Naive thymus-derived CD4-positive, alpha-beta T cell (primary cell): ENCODE results near the gene MKS1. TPM values are rescaled to one million over a fixed set of nuclear protein-coding genes. Genes with fewer than 3 reads are reported as not detected.
A peak's percentile ranks its signal among the peaks of the same experiment; 100 is the strongest.

ENCODE experiments used
- ATAC-seq: fragments of 150-1000 bp; cut with Tn5 transposase; 2 replicates; pipeline ENCODE4 v1.10.0; 2021; ENCODE audit warnings: mild to moderate bottlenecking, moderate library complexity
- CTCF ChIA-PET: fragments of 350-600 bp; sonication (Branson Sonifier 250); formaldehyde crosslinking; loops from one replicate; lab custom pipeline; 2021; ENCODE audit warnings: antibody characterized with exemption; lab: Charles Lee
- POLR2A ChIA-PET: fragments of 350-600 bp; sonication (Branson Sonifier 250); formaldehyde crosslinking; loops from one replicate; lab custom pipeline; 2021; ENCODE audit warnings: antibody characterized with exemption, inconsistent platforms; lab: Charles Lee
- DNase-seq, 9 donors: peaks; one replicate each; pipeline versions ENCODE4 v3.0.0 to v3.0.0-alpha.2; 2020 to 2022; ENCODE audit warnings: mixed read lengths in 1 of 9
- H3K27ac ChIP-seq: one replicate; pipeline ENCODE4 v1.7.0; 2013; ENCODE audit warnings: mild to moderate bottlenecking, low read depth, low read length, moderate library complexity
- H3K27me3 ChIP-seq, 2 donors: one replicate each; pipeline ENCODE4 v1.7.0; 2013; ENCODE audit warnings: low read length in 2 of 2, mild to moderate bottlenecking in 2 of 2, moderate library complexity in 2 of 2; ENCODE audit not compliant: control insufficient read depth in 2 of 2, insufficient read depth in 2 of 2
- H3K36me3 ChIP-seq, 3 experiments: 1 replicate in 2 of 3; 2 replicates in 1 of 3; pipeline ENCODE4 v1.7.0; 2013; ENCODE audit warnings: low read length in 3 of 3, mild to moderate bottlenecking in 3 of 3, moderate library complexity in 1 of 3; ENCODE audit not compliant: insufficient read depth in 3 of 3, control insufficient read depth in 2 of 3
- H3K4me1 ChIP-seq, 2 donors: one replicate each; pipeline ENCODE4 v1.7.0; 2013; ENCODE audit warnings: low read length in 2 of 2, mild to moderate bottlenecking in 2 of 2, moderate library complexity in 1 of 2; ENCODE audit not compliant: control insufficient read depth in 2 of 2, insufficient read depth in 2 of 2
- H3K4me3 ChIP-seq: 2 replicates; pipeline ENCODE4 v1.7.0; 2013; ENCODE audit warnings: mild to moderate bottlenecking, low read length
- H3K9me3 ChIP-seq, 3 experiments: 1 replicate in 2 of 3; 2 replicates in 1 of 3; pipeline ENCODE4 v1.7.0; 2013; ENCODE audit warnings: low read length in 3 of 3; ENCODE audit not compliant: control insufficient read depth in 2 of 3
- H3K27ac Mint-ChIP-seq, 9 donors: one replicate each; pipeline ENCODE4 v1.8.0; 2020 to 2022; ENCODE audit warnings: mixed read lengths in 9 of 9, mild to moderate bottlenecking in 8 of 9, moderate library complexity in 5 of 9, inconsistent platforms in 2 of 9
- H3K27me3 Mint-ChIP-seq, 5 donors: one replicate each; pipeline ENCODE4 v1.8.0; 2021 to 2022; ENCODE audit warnings: mixed read lengths in 5 of 5, mild to moderate bottlenecking in 1 of 5
- H3K36me3 Mint-ChIP-seq, 5 donors: one replicate each; pipeline ENCODE4 v1.8.0; 2020 to 2022; ENCODE audit warnings: mixed read lengths in 5 of 5, mild to moderate bottlenecking in 3 of 5, inconsistent platforms in 1 of 5
- H3K4me1 Mint-ChIP-seq, 7 donors: one replicate each; pipeline ENCODE4 v1.8.0; 2020 to 2022; ENCODE audit warnings: mixed read lengths in 7 of 7, mild to moderate bottlenecking in 3 of 7, inconsistent platforms in 1 of 7
- H3K4me3 Mint-ChIP-seq, 10 donors: one replicate each; pipeline ENCODE4 v1.8.0; 2020 to 2022; ENCODE audit warnings: mild to moderate bottlenecking in 10 of 10, mixed read lengths in 10 of 10, moderate library complexity in 6 of 10, inconsistent platforms in 2 of 10
- H3K9me3 Mint-ChIP-seq, 11 donors: one replicate each; pipeline ENCODE4 v1.8.0; 2020 to 2022; ENCODE audit warnings: mixed read lengths in 11 of 11, mild to moderate bottlenecking in 4 of 11, inconsistent platforms in 1 of 11, moderate library complexity in 1 of 11
- intact Hi-C, 2 donors: fragments of 100-400 bp; cut with micrococcal nuclease; formaldehyde crosslinking; loops; one replicate each; pipeline ENCODE4 v1.15.1; 2023
- polyA plus RNA-seq, 2 donors: library from polyadenylated mRNA; unstranded; fragments of 300-500 nt; fragmentation: Illumina TruSeq; gene quantifications; one replicate each; pipeline ENCODE4 v1.2.3, GENCODE V29; 2021
- total RNA-seq, 6 experiments: library from RNA in 5 of 6; stranded (reverse) in 5 of 6; gene quantifications; 1 replicate in 5 of 6; 2 replicates in 1 of 6; pipeline ENCODE4 v1.2.3 and lab custom pipeline; 2021 to 2026

The MKS1 gene
- total and polyA plus RNA-seq, 7 experiments from 2014 or later, result 10.0 to 29.1 (median 14.5) TPM

GRCh38 chr17:58229881-58230280, 10.8 kb upstream of the MKS1 start:
- H3K4me3 Mint-ChIP-seq, result no peak overlapping the region
- Histone ChIP-seq H3K27ac (no peak overlapping the region), H3K4me1 (no peaks in the 10 kb centered on the region), H3K36me3 (no peaks in the 10 kb centered on the region), H3K9me3 (no peaks in the 10 kb centered on the region), H3K4me3 (no peak overlapping the region), H3K27me3 (no peaks in the 10 kb centered on the region)
- no peak for ATAC-seq
- intact Hi-C loops, result no loop called here
- H3K27ac Mint-ChIP-seq, result no peak overlapping the region
- peaks cover 0 to 12% (median 0%) of the 10 kb centered on the region in 7 donors for H3K4me1 Mint-ChIP-seq
- no peak for DNase-seq
- peaks cover 0 to 2% (median 0%) of the 10 kb centered on the region in 11 donors for H3K9me3 Mint-ChIP-seq
- POLR2A ChIA-PET, result no interaction called here
- peaks cover 7 to 61% (median 16%) of the 10 kb centered on the region in 5 donors for H3K27me3 Mint-ChIP-seq
- H3K36me3 Mint-ChIP-seq, result no peaks in the 10 kb centered on the region
- CTCF ChIA-PET, result no interaction called here

- no peaks in the 10 kb centered on the region for H3K4me1 ChIP-seq
- H3K36me3 ChIP-seq, result no peaks in the 10 kb centered on the region
- intact Hi-C loops, result no loop called here
- Mint-ChIP-seq H3K4me3 (no peak overlapping the region), H3K27ac (no peak overlapping the region), H3K9me3 (peaks cover 0 to 2% (median 0%) of the 10 kb centered on the region in 11 donors), H3K27me3 (peaks cover 5 to 59% (median 17%) of the 10 kb centered on the region in 5 donors), H3K4me1 (peaks cover 0 to 12% (median 0%) of the 10 kb centered on the region in 7 donors), H3K36me3 (no peaks in the 10 kb centered on the region)
- ATAC-seq (no peak), DNase-seq (no peak)
- ChIA-PET POLR2A (no interaction called here), CTCF (interaction anchor here (1.5 kb wide), 1 partner anchor 20 kb away, joined by 3 read pairs; no protein-coding TSS in a partner anchor)
- H3K4me3 ChIP-seq, result no peak overlapping the region
- H3K27ac ChIP-seq, result no peak overlapping the region
- no peaks in the 10 kb centered on the region for H3K9me3 ChIP-seq
- no peaks in the 10 kb centered on the region for H3K27me3 ChIP-seq
These were observed 10.3 kb upstream of the MKS1 start for GRCh38 chr17:58229384-58229783.

GRCh38 chr17:58228679-58229078, 9.6 kb upstream of the MKS1 start:
- peaks cover 0 to 16% (median 0%) of the 10 kb centered on the region in 7 donors for H3K4me1 Mint-ChIP-seq
- Histone ChIP-seq H3K4me1 (no peaks in the 10 kb centered on the region), H3K27me3 (no peaks in the 10 kb centered on the region), H3K9me3 (no peaks in the 10 kb centered on the region), H3K36me3 (no peaks in the 10 kb centered on the region), H3K4me3 (no peak overlapping the region), H3K27ac (no peak overlapping the region)
- H3K9me3 Mint-ChIP-seq, result peaks cover 0 to 2% (median 0%) of the 10 kb centered on the region in 11 donors
- ATAC-seq (no peak), DNase-seq (no peak)
- H3K36me3 Mint-ChIP-seq, result no peaks in the 10 kb centered on the region
- H3K27me3 Mint-ChIP-seq, result peaks cover 5 to 59% (median 18%) of the 10 kb centered on the region in 5 donors
- no peak overlapping the region for H3K4me3 Mint-ChIP-seq
- intact Hi-C loops, result no loop called here
- ChIA-PET CTCF (interaction anchor here (1.5 kb wide), 1 partner anchor 21 kb away, joined by 3 read pairs; no protein-coding TSS in a partner anchor), POLR2A (interaction anchor here (0.8 kb wide), 1 partner anchor 172 kb away, joined by 4 read pairs; no protein-coding TSS in a partner anchor)
- no peak overlapping the region for H3K27ac Mint-ChIP-seq

- CTCF ChIA-PET, result interaction anchor here (0.6 to 0.8 kb wide), 2 partner anchors 14 to 1604 kb away, joined by 3 read pairs; no protein-coding TSS in a partner anchor
- Histone ChIP-seq H3K4me1 (no peaks in the 10 kb centered on the region), H3K9me3 (no peaks in the 10 kb centered on the region), H3K27ac (no peak overlapping the region), H3K27me3 (no peaks in the 10 kb centered on the region), H3K4me3 (no peak overlapping the region), H3K36me3 (no peaks in the 10 kb centered on the region)
- Mint-ChIP-seq H3K9me3 (peaks cover 0 to 2% (median 0%) of the 10 kb centered on the region in 11 donors), H3K27me3 (peaks cover 5 to 62% (median 18%) of the 10 kb centered on the region in 5 donors), H3K27ac (peak overlapping the region in 1 of 9 donors; percentile 36), H3K4me1 (peaks cover 0 to 13% (median 0%) of the 10 kb centered on the region in 7 donors), H3K4me3 (no peak overlapping the region), H3K36me3 (no peaks in the 10 kb centered on the region)
- intact Hi-C loops, result no loop called here
- no peak for DNase-seq
- ATAC-seq, result no peak
- POLR2A ChIA-PET, result no interaction called here
These were observed 8.7 kb upstream of the MKS1 start for GRCh38 chr17:58227733-58228132.

GRCh38 chr17:58224315-58224714, 5.3 kb upstream of the MKS1 start:
- H3K27ac Mint-ChIP-seq, result peak overlapping the region in 1 of 9 donors; percentile 10
- ChIA-PET CTCF (no interaction called here), POLR2A (interaction anchor here (0.7 kb wide), 1 partner anchor 16 kb away, joined by 3 read pairs; no protein-coding TSS in a partner anchor)
- Histone ChIP-seq H3K27ac (no peak overlapping the region), H3K4me1 (peaks cover 8 to 9% of the 10 kb centered on the region in 2 donors), H3K27me3 (no peaks in the 10 kb centered on the region), H3K36me3 (no peaks in the 10 kb centered on the region), H3K9me3 (no peaks in the 10 kb centered on the region), H3K4me3 (no peak overlapping the region)
- no peak for DNase-seq
- H3K9me3 Mint-ChIP-seq, result peaks cover 0 to 2% (median 0%) of the 10 kb centered on the region in 11 donors
- H3K4me1 Mint-ChIP-seq, result peaks cover 2 to 16% (median 14%) of the 10 kb centered on the region in 7 donors
- intact Hi-C loops, result no loop called here
- peaks cover 5 to 52% (median 14%) of the 10 kb centered on the region in 5 donors for H3K27me3 Mint-ChIP-seq
- H3K4me3 Mint-ChIP-seq, result no peak overlapping the region
- ATAC-seq, result no peak
- H3K36me3 Mint-ChIP-seq, result peaks cover 0 to 2% (median 0%) of the 10 kb centered on the region in 5 donors

- intact Hi-C loops, result loop anchor here (1.0 to 5.0 kb wide), 18 partner anchors 19 to 1132 kb away; partner anchors contain the start of genes SRSF1 (in 2 of the 2), AKAP1 (in 1 of the 2), MRPS23 (in 1 of the 2) and PRR11 (in 1 of the 2)
- no peak for DNase-seq
These were observed 731 bp upstream of the MKS1 start for GRCh38 chr17:58219789-58220183.

More at GRCh38 chr17:58219789-58220183, 731 bp upstream of the MKS1 start:
- peaks cover 0 to 23% (median 4%) of the 10 kb centered on the region in 5 donors for H3K27me3 Mint-ChIP-seq
- peaks cover 0 to 9% (median 0%) of the 10 kb centered on the region in 5 donors for H3K36me3 Mint-ChIP-seq
- peak overlapping the region; percentile 92 to 98 (median 97) for H3K27ac Mint-ChIP-seq
- H3K9me3 Mint-ChIP-seq, result no peaks in the 10 kb centered on the region
- POLR2A ChIA-PET, result interaction anchor here (0.8 to 1.9 kb wide), 4 partner anchors 12 to 213 kb away, joined by 4 to 7 read pairs (median 5); partner anchors contain the start of gene SRSF1
- CTCF ChIA-PET, result interaction anchor here (1.0 kb wide), 1 partner anchor 20 kb away, joined by 4 read pairs; no protein-coding TSS in a partner anchor
- Histone ChIP-seq H3K36me3 (peaks cover 0 to 15% (median 0%) of the 10 kb centered on the region in 3 experiments), H3K4me1 (peaks cover 8 to 9% of the 10 kb centered on the region in 2 donors), H3K27ac (peak overlapping the region; percentile 77), H3K27me3 (no peaks in the 10 kb centered on the region), H3K4me3 (peak overlapping the region; percentile 68), H3K9me3 (no peaks in the 10 kb centered on the region)
- H3K4me3 Mint-ChIP-seq, result peak overlapping the region; percentile 86 to 96 (median 94)
- no peak for ATAC-seq
- H3K4me1 Mint-ChIP-seq, result peaks cover 7 to 33% (median 23%) of the 10 kb centered on the region in 7 donors
